ENCODE measurements around the gene MRTFB. TPM values are rescaled to one million over a fixed set of nuclear protein-coding genes. Genes with fewer than 3 reads are reported as not detected.

The MRTFB gene
- total RNA-seq, 1 donor from 2014 or later: 77.5 TPM

DNA sequence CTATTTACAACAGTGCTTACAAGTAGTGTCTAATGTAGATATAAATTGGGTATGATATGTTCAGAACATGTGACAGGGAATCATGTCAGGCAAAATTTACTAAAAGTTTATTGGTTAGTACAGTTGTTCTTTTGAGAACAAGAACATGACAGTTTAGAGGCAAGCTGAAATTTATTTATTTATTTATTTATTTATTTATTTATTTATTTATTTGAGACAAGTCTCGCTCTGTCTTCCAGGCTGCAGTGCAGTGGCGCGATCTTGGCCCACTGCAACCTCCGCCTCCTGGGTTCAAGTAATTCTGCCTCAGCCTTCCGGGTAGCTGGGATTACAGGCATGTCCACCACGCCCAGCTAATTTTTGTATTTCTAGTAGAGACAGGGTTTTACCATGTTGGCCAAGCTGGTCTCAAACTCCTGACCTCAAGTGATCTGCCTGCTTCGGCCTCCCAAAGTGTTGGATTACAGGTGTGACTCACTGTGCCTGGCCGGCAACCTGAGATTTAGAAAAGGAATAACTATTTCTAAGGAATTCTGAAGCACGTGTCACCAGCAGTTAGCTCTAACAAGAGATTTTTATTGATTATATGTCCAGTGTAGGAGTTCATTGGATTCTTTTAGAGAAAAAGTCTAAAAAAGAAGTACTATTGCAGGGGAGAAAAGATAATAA is 24.9 kb downstream of the MRTFB start:
- no peaks in the 10 kb centered on the region for H3K27me3 Mint-ChIP-seq (ENCODE audit: low read depth)
- no peak for DNase-seq (ENCODE audit: low spot score in 2 of 2, unreplicated experiment in 2 of 2)
- H3K9me3 Mint-ChIP-seq: peaks cover 13% of the 10 kb centered on the region
- H3K4me3 Mint-ChIP-seq: no peak overlapping the region
- TF ChIP-seq, protein P1, sequence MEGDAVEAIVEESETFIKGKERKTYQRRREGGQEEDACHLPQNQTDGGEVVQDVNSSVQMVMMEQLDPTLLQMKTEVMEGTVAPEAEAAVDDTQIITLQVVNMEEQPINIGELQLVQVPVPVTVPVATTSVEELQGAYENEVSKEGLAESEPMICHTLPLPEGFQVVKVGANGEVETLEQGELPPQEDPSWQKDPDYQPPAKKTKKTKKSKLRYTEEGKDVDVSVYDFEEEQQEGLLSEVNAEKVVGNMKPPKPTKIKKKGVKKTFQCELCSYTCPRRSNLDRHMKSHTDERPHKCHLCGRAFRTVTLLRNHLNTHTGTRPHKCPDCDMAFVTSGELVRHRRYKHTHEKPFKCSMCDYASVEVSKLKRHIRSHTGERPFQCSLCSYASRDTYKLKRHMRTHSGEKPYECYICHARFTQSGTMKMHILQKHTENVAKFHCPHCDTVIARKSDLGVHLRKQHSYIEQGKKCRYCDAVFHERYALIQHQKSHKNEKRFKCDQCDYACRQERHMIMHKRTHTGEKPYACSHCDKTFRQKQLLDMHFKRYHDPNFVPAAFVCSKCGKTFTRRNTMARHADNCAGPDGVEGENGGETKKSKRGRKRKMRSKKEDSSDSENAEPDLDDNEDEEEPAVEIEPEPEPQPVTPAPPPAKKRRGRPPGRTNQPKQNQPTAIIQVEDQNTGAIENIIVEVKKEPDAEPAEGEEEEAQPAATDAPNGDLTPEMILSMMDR (IDR thresholded peaks at IDR 0.05; ENCODE audit: unreplicated experiment): no peak
- peaks cover 12% of the 10 kb centered on the region for H3K36me3 Mint-ChIP-seq
- peak overlapping the region; percentile 86 for H3K27ac Mint-ChIP-seq
- peaks cover 59% of the 10 kb centered on the region for H3K4me1 Mint-ChIP-seq

GRCh38 chr16:14097182-14097959 is 26.3 kb downstream of the MRTFB start:
- Mint-ChIP-seq H3K27ac (peak overlapping the region; percentile 86), H3K36me3 (peaks cover 11% of the 10 kb centered on the region), H3K4me1 (peaks cover 59% of the 10 kb centered on the region)

GRCh38 chr16:14098081-14098480 is 27.0 kb downstream of the MRTFB start:
- Mint-ChIP-seq H3K27ac (peak overlapping the region; percentile 86), H3K36me3 (peaks cover 11% of the 10 kb centered on the region), H3K27me3 (ENCODE audit: low read depth) (no peaks in the 10 kb centered on the region), H3K9me3 (peaks cover 13% of the 10 kb centered on the region), H3K4me1 (peaks cover 60% of the 10 kb centered on the region), H3K4me3 (peak overlapping the region; percentile 3)
- no peak for DNase-seq (ENCODE audit: low spot score in 2 of 2, unreplicated experiment in 2 of 2)
- TF ChIP-seq, protein P1 (IDR thresholded peaks at IDR 0.05; ENCODE audit: unreplicated experiment): no peak

More at GRCh38 chr16:14097182-14097959, 26.3 kb downstream of the MRTFB start:
- Mint-ChIP-seq H3K27me3 (ENCODE audit: low read depth) (no peaks in the 10 kb centered on the region), H3K4me3 (peak overlapping the region; percentile 37), H3K9me3 (peaks cover 13% of the 10 kb centered on the region)
- TF ChIP-seq, protein P1 (IDR thresholded peaks at IDR 0.05; ENCODE audit: unreplicated experiment): no peak
- no peak for DNase-seq (ENCODE audit: low spot score in 2 of 2, unreplicated experiment in 2 of 2)

DNA sequence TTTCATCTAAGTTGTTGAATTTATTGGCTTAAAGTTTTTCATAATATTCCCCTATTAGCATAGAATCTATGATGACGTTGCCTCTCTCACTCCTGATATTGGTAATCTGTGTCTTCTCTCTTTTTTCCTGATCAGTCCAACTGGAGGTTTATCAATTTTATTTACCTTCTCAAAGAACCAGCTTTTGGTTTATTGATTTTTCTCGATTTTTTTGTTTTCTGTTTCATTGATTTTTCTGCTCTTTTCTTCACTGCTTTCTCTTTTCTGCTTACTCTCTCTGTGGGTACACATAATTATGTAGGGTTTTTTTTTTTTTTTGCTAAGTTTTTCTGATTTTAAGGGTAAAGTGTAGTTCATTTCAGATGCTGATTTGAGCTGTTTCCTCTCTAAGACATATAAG is 29.7 kb downstream of the MRTFB start:
- H3K36me3 Mint-ChIP-seq: peaks cover 11% of the 10 kb centered on the region
- H3K4me1 Mint-ChIP-seq: peaks cover 65% of the 10 kb centered on the region
- TF ChIP-seq, protein P1 (IDR thresholded peaks at IDR 0.05; ENCODE audit: unreplicated experiment): no peak
- no peak overlapping the region for H3K27ac Mint-ChIP-seq
- H3K27me3 Mint-ChIP-seq (ENCODE audit: low read depth): no peaks in the 10 kb centered on the region
- DNase-seq (ENCODE audit: low spot score in 2 of 2, unreplicated experiment in 2 of 2): no peak
- peaks cover 13% of the 10 kb centered on the region for H3K9me3 Mint-ChIP-seq
- no peak overlapping the region for H3K4me3 Mint-ChIP-seq

DNA sequence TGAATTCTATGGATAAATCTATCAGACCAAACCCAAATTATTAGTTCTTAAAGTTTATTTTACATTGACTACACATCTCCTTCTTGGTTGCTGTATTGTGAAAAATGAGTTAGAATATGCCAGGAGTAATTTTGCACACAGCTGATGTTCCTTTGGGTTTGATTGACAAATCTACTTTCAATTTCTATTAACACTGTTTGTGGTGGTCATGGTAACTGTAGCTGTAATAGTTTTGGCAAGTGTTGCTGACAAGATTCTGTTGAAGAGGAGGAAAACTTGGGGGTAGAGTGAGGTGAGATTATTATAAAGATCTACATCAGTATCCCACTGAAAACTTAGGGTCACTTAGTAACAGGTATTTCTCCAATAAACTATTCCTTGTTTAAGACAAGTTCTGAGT is 30.3 kb downstream of the MRTFB start:
- Mint-ChIP-seq H3K4me1 (peaks cover 64% of the 10 kb centered on the region), H3K4me3 (no peak overlapping the region), H3K27ac (no peak overlapping the region), H3K36me3 (peaks cover 11% of the 10 kb centered on the region), H3K27me3 (ENCODE audit: low read depth) (no peaks in the 10 kb centered on the region), H3K9me3 (peaks cover 13% of the 10 kb centered on the region)
- TF ChIP-seq, protein P1 (IDR thresholded peaks at IDR 0.05; ENCODE audit: unreplicated experiment): no peak
- no peak for DNase-seq (ENCODE audit: low spot score in 2 of 2, unreplicated experiment in 2 of 2)
